GM19395 (cell line): ENCODE results near the gene ZNF562.

Experiments
- ATAC-seq: cut with Tn5 transposase; IDR thresholded peaks from one replicate; pipeline ENCODE4 v1.9.1; 2021; ENCODE audit warnings: mild to moderate bottlenecking, moderate library complexity; ENCODE audit not compliant: unreplicated experiment

The ZNF562 gene

DNA sequence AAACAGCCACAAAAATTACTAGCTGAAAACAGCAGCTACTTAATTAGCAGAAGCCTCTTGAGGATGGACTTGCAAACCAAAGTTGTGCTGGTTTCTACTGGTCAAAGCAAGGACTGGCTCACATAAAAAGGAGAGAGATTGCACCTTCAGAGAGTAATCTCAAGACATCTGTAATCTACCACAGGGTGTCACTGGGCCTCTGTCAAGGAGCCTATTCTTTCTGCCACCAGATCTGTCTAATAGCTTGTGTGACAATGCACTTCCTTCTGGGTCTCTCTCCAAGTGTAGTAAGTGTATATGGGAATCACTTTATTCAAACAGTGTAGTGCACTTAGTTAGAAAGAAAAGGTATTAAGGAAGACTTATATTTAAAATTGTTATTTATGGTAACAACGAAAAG, 29.4 kb downstream of the ZNF562 start:
- no peak for ATAC-seq

DNA sequence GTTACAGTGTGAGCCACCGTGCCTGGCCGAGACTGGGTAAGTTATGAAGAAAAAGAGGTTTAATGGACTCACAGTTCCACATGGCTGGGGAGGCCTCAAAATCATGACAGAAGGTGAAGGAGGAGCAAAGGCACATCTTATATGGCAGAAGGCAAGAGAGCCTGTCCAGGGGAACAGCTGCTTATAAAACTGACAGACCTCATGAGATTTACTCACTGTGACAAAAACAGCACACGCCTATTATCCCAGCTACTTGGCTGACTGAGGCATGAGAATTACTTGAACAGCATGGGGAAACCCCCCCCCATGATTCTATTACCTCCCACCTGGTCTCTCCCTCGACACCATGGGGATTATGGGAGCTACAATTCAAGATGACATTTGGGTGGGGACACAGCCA, 30.4 kb downstream of the ZNF562 start:
- ATAC-seq: no peak

DNA sequence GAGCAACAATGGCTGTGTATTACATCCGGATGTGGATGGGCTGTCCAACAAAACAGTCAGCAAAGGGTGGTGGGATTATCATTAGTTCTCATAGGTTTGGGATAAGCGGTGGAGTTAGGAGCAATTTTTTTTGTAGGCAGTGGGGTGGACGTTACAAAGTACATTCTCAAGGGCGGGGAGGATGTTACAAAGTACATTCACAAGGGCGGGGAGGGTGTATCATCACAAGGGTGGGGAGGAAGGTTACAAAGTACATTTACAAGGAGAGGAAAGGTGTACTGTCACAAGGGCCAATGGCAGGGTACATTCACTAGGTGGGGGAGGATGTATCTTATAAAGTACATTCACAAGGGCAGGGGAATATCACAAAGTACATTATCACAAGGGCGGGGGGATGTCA, 33.1 kb downstream of the ZNF562 start:
- no peak for ATAC-seq

DNA sequence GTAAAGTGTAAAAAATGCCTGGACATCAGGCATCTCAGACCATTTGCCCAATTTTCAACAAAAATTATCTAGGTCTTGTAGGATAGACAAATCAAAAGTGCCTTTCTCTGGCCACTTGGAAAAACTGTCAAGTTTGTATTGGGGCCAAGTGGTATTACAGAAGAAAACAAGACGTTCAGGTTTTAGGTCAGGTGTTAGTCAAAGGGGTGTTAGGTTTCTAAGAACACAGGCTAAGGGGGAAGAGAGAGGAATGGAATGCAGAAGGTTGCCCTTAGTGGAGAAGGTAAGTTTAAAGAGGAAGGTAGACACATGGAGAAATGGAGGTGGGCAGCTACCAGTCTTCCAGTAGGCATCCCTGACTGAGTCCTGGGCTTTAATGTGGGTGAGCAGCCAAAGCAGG, 33.9 kb downstream of the ZNF562 start:
- ATAC-seq: no peak

DNA sequence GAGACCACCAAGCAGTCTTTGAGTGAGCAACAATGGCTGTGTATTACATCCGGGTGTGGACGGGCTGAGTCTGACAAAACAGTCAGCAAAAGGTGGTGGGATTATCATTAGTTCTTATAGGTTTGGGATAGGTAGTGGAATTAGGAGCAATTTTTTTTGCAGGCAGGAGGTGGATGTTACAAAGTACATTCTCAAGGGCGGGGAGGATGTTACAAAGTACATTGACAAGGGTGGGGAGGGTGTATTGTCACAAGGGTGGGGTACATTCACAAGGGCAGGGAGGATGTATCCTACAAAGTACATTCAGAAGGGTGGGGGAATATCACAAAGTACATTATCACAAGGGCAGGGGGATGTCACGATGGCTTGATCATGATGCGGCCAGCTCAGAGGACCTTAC, 38.9 kb downstream of the ZNF562 start:
- no peak for ATAC-seq

DNA sequence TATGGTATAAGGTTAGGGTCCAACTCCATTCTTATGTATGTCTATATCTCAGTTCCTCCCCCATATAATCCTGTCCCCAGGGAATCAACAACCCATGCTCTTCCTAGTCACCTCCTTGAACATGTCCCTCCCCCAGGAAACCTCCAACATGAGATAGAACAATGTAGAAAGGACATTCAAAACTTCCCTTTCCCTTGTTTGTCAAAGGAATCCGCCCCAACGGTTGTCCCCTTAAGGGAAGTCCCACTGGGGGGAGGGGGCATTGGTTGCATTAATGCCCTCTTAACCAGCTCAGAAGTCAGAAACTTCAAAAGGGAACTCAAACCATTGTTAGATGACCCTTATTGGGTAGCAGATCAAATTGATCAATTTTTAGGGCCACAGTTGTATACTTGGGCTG, 47.0 kb downstream of the ZNF562 start:
- no peak for ATAC-seq

DNA sequence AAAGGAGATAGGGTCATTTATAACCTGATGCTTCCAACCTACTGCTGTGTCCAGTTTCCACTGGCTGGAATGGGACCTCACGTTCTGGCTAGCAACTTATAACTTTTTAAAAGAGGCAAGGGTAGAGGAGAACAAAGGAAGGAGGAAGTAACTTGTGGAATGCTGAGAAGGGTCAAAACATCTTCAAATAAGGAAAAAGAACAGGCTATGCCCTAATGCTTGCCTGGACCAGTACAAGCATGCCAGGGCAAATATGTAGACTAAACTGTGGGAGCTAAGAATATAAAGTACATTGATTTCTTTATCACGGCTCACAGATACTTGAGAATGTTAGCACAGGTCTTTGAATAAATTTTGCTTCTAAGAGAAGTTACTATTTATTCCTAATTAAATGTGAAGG, 52.4 kb downstream of the ZNF562 start:
- no peak for ATAC-seq

DNA sequence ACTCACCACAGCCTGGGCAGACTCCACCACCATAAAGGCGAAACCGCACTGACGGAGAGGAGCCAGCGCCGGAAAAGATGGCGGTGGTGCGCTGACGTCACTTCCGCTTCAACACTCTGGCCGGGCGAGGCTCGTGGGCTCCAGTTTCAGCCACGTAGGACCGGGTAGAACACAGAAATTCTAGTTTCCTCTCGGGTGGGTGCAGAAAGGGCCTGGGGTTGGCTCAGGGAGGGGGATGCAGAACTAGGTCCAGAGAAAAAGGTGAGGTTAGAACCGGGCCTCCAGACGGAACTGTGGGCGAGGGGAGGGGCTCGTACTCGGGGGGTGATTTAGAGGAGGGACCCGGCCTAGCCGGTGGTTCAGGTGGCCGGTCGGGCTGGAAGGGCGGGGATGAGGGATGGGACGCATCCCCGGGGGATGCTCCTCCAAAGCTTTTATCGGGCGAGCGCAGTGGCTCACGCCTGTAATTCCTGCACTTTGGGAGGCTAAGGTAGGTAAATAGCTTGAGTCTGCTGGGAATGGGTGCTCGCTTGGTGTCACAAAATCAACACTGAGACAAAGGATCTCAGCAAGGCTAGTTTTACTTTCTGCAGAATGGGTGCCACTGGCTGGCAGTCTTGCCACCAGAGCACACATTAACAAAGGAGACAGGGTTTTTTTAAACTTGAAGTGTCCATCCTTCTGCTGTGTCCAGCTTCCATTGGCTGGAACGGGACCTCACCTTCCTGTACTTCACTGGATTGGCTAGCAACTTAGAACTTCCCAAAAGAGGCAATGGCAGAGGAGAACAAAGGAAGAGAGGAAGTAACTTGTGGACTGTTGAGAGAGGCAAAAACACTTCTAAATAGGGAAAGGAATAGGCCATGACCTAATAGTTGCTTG, 53.5 kb downstream of the ZNF562 start, which contains the start of gene ZNF561:
ZNF561 (minus strand) TSS at position 77 of the 882 bp plus-strand sequence. CDS start 1,776 bp downstream, outside the sequence.
- ATAC-seq: peak; percentile 76

DNA sequence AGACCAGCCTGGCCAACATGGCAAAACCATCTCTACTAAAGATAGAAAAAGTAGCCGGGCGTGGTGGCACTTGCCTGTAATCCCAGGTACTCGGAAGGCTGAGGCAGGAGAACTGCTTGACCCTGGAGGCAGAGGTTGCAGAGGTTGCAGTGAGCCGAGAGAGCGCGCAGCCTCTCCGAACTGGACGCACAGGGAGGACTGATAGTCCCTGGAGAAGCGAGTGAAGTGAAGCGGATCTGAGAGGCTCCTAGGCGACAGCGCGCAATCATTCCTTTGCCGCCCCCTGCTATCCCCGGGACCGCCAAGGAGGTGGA, 54.1 kb downstream of the ZNF562 start:
- ATAC-seq: no peak

DNA sequence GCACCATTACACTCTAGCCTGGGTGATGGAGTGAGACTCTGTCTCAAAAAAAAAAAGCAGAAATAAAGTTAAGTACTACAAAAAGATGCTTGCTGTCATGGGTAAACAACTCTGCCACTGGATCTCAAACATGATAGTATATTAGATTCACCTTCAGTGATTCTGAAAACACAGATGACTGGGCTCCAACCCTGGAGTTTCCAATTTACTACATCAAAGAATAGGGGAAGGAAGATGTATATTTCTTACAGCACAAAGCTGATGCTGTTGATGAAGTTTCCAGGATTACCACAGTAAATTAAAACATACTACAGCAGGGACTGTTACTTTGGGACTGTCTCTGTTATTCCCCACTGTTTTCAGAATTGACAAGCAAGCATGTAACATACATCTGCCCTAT, 59.1 kb downstream of the ZNF562 start:
- no peak for ATAC-seq

DNA sequence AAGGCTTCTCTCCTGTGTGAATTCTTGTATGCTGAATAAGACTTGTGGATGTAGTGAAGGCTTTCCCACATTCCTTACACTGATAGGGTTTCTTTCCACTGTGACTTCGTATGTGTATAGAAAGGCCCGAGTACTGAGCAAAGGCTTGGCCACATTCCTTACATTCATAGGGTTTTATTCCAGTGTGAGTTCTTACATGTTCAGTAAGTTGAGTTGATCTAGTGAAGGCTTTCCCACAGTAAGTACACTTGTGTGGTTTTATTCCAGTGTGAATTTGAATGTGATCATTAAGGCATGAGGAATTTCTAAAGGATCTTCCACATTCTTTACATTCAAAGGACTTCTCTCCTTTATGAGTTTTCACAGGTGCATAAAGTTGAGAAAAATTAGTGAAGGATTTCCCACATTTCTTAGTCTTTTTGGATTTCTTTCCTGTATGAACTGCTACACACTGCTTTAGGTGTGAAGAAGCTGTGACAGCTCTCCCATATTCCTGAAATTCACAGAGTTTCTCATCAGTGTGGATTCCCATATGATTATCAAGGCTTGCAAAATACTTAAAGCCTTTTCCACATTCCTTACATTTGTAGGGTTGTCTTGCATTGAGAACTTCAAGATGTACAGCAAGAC, 64.3 kb downstream of the ZNF562 start:
- no peak for ATAC-seq

DNA sequence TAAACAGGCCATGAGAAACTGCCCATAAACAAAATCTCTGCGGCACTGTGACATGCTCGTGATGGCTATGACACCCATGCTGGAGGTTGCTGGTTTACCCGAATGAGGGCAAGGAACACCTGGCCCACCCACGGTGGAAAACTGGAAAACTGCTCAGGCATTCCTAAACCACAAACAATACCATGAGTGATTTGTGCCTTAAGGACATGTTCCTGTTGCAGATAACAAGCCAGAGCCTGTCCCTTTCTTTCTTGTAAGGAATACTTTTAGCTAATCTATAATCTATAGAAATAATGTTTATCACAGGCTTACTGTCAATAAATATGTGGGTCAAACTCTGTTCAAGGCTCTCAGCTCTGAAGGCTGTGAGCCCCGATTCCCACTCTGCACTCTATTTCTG, 66.0 kb downstream of the ZNF562 start:
- ATAC-seq: no peak

DNA sequence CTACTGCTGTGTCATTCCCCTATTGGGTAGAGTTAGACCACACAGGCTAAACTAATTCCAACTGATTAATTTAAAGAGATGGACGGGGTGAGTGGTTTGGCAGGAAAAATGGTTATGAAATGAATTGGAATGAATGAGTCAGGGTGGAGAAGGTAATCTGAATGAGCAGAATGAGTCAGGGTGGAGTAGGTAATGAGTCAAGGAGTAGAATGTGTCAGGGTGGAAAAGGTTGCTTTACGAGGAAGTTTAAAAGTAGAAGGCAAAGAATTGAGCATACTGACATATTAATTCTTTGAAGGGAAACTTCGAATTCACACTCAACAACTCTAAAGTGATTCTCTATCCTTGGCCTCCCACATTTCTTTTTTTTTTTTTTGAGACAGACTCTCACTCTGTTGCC, 77.9 kb downstream of the ZNF562 start:
- ATAC-seq: no peak
